Thyroid gland (tissue), 4 donors: ENCODE measurements around the gene IFITM10.

Experiments used
- POLR2A ChIP-seq, 2 donors: fragments of 450-650 bp; IDR thresholded peaks; one replicate each; pipeline ENCODE4 v1.6.1; 2017; ENCODE audit warnings: antibody characterized with exemption in 2 of 2, mild to moderate bottlenecking in 2 of 2, moderate library complexity in 1 of 2
- TF ChIP-seq, protein P1 (sequence below), 6 experiments: fragments of 200-600 bp in 3 of 6; fragments of 450-650 bp in 3 of 6; sonication (generic) in 3 of 6; IDR thresholded peaks; one replicate each; pipeline ENCODE4 v1.5.1; 2016 to 2019; ENCODE audit warnings: antibody characterized with exemption in 6 of 6, mild to moderate bottlenecking in 2 of 6, inconsistent platforms in 1 of 6, moderate library complexity in 1 of 6

DNA sequence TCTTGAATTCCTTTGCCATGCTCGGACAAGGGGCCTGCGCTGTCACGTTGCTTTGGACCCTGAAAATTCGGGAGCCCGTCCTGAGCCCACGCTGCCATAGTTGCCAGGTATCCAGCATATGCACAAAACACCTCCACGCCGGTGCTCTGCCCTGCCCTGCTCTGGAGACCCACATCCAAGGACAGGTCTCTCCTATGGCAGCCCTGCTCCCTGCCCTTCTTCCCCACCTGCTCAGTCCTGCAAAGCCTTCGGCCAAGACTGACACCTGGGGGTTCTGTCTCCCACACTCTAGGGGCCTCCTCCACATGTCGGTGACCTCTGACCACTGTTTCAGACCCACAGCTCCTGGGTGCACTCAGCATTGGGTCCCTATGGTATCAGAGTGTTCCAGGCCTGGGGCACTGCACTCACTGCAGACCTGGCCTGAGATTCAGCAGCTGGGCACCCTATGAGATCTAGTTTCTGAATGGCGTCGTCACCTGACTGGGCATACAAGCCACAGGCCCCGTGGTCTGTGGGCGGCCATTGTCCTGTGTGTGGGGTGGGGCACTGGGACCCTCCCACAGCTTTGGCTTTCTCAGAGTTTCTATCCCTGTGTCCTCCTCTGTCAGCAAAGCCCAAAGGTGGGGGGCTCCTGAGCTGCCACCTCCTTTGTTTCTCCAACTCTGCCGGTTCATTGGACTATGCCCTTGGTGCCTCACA, 55.4 kb downstream of the IFITM10 start:
- TF ChIP-seq, protein P1, sequence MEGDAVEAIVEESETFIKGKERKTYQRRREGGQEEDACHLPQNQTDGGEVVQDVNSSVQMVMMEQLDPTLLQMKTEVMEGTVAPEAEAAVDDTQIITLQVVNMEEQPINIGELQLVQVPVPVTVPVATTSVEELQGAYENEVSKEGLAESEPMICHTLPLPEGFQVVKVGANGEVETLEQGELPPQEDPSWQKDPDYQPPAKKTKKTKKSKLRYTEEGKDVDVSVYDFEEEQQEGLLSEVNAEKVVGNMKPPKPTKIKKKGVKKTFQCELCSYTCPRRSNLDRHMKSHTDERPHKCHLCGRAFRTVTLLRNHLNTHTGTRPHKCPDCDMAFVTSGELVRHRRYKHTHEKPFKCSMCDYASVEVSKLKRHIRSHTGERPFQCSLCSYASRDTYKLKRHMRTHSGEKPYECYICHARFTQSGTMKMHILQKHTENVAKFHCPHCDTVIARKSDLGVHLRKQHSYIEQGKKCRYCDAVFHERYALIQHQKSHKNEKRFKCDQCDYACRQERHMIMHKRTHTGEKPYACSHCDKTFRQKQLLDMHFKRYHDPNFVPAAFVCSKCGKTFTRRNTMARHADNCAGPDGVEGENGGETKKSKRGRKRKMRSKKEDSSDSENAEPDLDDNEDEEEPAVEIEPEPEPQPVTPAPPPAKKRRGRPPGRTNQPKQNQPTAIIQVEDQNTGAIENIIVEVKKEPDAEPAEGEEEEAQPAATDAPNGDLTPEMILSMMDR (IDR thresholded peaks at IDR 0.05) = no peak
- TF ChIP-seq POLR2A (IDR thresholded peaks at IDR 0.05) = no peak
